ENCODE data around the gene SETD3.

DNA sequence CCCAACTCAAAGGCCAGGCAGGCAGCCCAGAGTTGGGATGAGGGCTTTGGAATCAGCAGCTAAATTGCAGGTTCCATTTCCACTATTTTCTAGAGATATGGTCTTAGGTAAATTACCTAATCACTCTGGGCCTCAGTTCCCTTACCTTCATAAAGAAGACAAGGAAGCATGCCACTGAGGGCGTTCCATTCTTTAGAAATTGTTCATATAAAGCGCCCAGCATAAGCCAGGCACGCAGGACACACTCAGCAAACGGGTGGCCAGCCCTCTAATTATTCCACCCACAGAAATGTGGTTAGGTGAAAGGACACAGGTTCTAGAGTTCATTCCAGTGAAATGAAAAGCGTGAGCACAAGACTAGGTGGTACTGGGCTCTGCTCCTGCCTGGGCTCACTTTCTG, 120.8 kb downstream of the SETD3 start:
- TF ChIP-seq CTCF (IDR thresholded peaks at IDR 0.05): no peak
- TF ChIP-seq ZFX (IDR thresholded peaks at IDR 0.05; ENCODE audit: borderline replicate concordance): no peak

Data from 22Rv1 (cell line).